A172 (cell line): Measurements from ENCODE around the gene PWWP2B. TPM values are rescaled to one million over a fixed set of nuclear protein-coding genes. Genes with fewer than 3 reads are reported as not detected.

Experiments used
- DNase-seq: peaks from one replicate; pipeline ENCODE4 v3.0.0-alpha.2; 2015; ENCODE audit warnings: low spot score
- total RNA-seq: library from RNA; depleted of rRNA; stranded (reverse); fragments of >200 nt; shearing (Covaris generic); gene quantifications from 2 replicates; pipeline ENCODE4 v1.2.3, GENCODE V29; 2014; rRNA removed

Gene PWWP2B
- total RNA-seq, 1 experiment from 2014 or later = 20.9 TPM

GRCh38 chr10:132459301-132460003 is 62.5 kb downstream of the PWWP2B start:
- no peak for DNase-seq

- no peak for DNase-seq
Observed at GRCh38 chr10:132460071-132460470, 63.1 kb downstream of the PWWP2B start.

GRCh38 chr10:132460691-132461090 is 63.7 kb downstream of the PWWP2B start:
- DNase-seq = no peak

- DNase-seq = no peak
Observed at GRCh38 chr10:132461103-132461682, 64.2 kb downstream of the PWWP2B start.

- DNase-seq = peak; percentile 21
Observed at GRCh38 chr10:132461683-132462231, 64.8 kb downstream of the PWWP2B start.

GRCh38 chr10:132462463-132463332 is 65.7 kb downstream of the PWWP2B start:
- no peak for DNase-seq

- no peak for DNase-seq
Observed at GRCh38 chr10:132463333-132464255, 66.6 kb downstream of the PWWP2B start.

- DNase-seq = no peak
Observed at GRCh38 chr10:132464256-132465192, 67.5 kb downstream of the PWWP2B start.

GRCh38 chr10:132465193-132465888 is 68.3 kb downstream of the PWWP2B start:
- DNase-seq = no peak

- no peak for DNase-seq
Observed at GRCh38 chr10:132465889-132466519, 69.0 kb downstream of the PWWP2B start.

GRCh38 chr10:132466520-132467463 is 69.8 kb downstream of the PWWP2B start:
- DNase-seq = no peak

Other genes starting within 250 kb of the PWWP2B start
- 16.2 and 18.4 TPM in 2 replicates for gene DPYSL4, start 210.3 kb upstream of the PWWP2B start, total RNA-seq
- 19.4 and 23.0 TPM in 2 replicates for gene STK32C, start 89.2 kb upstream of the PWWP2B start, total RNA-seq
- 1.6 and 2.7 TPM in 2 replicates for gene LRRC27, start 65.0 kb upstream of the PWWP2B start, total RNA-seq
- gene INPP5A, start 140.6 kb downstream of the PWWP2B start, total RNA-seq = 13.1 and 15.7 TPM in 2 replicates